Fibroblast of pulmonary artery (primary cell): Measurements from ENCODE around the gene C21orf58.
"Not testable (repeated sequence)": the region's sequence is repeated elsewhere in the genome, so short reads cannot be mapped to it uniquely, and the experiment has no call there.

Experiments used
- DNase-seq: peaks from one replicate; pipeline ENCODE4 v3.0.0-alpha.2; 2010; ENCODE audit warnings: low read depth
- H3K4me3 ChIP-seq: replicated peaks from 2 replicates; pipeline ENCODE4 v1.5.1; 2011; ENCODE audit warnings: low read depth, mild to moderate bottlenecking, control low read depth, low read length, moderate library complexity
- TF ChIP-seq, protein P1 (sequence below): IDR thresholded peaks from 2 replicates; pipeline ENCODE4 v1.5.1; 2011; ENCODE audit warnings: mild to moderate bottlenecking, control low read depth, low read length, inconsistent platforms; ENCODE audit errors: missing control alignments

Gene C21orf58

GRCh38 chr21:46323710-46324389 lies at the start of gene C21orf58, which contains the start of gene PCNT:
Gene C21orf58, minus strand, starts transcription at chr21:46323870. Its CDS starts 1,132 bp downstream, at chr21:46322738.
Gene PCNT, plus strand, starts transcription at chr21:46324156. Its CDS starts 73 bp downstream, at chr21:46324229.
- H3K4me3 ChIP-seq, result peak within 1 kb of the TSS; percentile 93
- TF ChIP-seq, protein P1, sequence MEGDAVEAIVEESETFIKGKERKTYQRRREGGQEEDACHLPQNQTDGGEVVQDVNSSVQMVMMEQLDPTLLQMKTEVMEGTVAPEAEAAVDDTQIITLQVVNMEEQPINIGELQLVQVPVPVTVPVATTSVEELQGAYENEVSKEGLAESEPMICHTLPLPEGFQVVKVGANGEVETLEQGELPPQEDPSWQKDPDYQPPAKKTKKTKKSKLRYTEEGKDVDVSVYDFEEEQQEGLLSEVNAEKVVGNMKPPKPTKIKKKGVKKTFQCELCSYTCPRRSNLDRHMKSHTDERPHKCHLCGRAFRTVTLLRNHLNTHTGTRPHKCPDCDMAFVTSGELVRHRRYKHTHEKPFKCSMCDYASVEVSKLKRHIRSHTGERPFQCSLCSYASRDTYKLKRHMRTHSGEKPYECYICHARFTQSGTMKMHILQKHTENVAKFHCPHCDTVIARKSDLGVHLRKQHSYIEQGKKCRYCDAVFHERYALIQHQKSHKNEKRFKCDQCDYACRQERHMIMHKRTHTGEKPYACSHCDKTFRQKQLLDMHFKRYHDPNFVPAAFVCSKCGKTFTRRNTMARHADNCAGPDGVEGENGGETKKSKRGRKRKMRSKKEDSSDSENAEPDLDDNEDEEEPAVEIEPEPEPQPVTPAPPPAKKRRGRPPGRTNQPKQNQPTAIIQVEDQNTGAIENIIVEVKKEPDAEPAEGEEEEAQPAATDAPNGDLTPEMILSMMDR, result no peak
- DNase-seq, result peak; percentile 98

DNA sequence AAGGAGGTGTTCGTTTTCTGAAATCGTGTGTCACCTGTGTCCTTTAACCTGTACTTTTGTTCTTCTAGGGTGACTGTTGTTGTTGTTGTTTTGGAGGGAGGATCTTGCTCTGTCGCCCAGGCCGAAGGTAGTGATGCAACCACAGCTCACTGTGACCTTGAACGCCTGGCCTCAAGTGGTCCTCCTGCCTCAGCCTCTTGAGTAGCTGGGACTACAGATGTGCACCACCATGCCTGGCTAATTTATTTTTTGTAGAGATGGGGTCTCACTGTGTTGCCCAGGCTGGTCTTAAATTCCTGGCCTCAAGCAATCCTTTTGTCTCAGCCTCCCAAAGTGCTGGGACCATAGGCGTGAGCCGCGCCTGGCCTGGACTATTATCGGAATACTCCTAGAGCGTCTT lies 49.3 kb upstream of the C21orf58 start:
- H3K4me3 ChIP-seq, DNase-seq: not testable (repeated sequence)

DNA sequence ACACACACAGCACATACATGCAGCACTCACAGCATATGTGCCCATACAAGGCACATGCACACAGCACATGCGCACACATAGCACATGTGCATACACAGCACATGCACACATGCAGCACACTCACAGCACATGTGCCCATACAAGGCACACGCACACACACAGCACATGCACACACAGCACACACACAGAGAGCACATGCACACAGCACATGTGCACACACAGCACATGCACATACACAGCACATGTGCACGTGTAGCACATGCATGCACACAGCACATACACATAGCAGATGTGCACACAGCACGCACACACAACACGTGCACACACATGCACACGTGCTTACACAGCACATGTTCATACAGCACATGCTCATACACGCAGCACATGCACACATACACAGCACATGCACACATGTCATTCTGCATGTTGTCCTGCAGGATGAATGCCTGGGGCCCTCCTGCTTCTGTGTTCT lies 48.4 kb upstream of the C21orf58 start:
- DNase-seq, result no peak
- TF ChIP-seq, protein P1, result no peak
- H3K4me3 ChIP-seq, result no peak overlapping the region

DNA sequence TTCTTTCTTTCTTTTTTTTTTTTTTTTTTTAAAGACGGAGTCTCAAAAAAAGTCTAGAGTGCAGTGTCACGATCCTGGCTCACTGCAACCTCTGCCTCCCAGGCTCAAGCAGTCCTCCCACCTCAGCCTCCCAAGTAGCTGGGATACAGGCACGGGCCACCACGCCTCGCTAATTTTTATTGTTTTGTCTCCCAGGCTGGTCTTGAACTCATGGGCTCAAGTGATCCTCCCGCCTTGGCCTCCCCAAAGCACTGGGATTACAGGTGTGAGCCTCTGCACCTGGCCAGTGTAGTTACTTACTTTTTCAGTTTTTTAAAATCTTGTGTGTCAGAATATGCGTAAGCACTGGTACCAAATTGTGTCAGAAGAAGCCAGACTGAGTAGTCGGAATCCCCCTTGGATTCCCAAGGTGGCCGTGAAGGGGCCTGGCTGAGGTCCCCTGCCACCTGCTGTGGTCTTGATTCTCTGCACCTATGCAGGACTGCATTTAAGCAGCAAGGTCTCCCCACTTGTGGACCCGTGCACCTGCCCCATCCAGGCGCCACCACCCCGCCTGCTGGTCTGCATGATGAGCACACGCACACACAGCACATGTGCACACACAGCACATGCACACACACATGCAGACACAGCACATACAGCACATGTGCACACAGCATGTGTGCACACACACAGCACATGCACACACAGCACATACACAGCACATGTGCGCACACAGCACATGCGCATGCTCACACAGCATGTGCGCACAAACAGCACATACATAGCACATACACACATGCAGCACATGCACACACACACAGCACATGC lies 47.7 kb upstream of the C21orf58 start:
- no peak for DNase-seq
- no peak overlapping the region for H3K4me3 ChIP-seq
- TF ChIP-seq, protein P1, result no peak

- TF ChIP-seq, protein P1, result no peak
- DNase-seq, result no peak
- no peak overlapping the region for H3K4me3 ChIP-seq
Measured at GRCh38 chr21:46369520-46370235, 46.0 kb upstream of the C21orf58 start.

DNA sequence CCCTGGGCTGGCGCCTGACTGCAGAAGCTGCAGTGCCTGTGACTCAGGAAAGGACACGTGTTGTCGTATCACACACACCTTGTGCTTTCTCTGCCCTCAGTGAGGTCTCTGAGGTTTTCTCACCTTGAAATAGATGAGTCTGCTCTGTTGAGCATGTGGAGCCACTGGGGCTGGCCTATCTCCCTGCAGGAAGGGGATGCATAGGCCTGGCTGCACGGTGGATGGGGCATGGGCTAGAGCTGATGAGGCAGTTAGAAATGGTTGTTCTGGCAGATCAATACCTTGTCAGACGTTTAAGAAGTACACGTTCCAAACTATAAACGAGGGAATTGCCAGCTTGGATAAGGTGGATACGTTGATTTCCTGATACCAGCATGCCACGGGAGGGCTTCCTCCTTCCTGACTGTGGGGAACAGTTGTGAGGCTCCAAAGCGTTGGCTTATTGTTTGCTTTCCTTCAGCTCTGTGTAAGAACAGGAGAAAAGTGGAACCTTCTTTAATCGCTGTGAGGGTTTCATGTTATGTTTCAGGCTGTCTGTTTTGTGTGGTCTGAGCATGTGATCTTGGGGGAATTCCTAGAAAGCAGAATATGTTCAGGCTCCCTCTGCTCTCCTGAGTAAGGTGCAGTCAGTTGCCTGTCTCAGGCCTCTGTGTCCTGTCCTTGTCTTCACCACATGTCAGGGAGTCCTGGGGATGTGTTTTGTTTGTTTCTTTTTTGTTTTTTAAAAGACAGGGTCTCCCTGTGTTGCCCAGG lies 45.0 kb upstream of the C21orf58 start:
- DNase-seq, result no peak
- H3K4me3 ChIP-seq, result no peak overlapping the region
- TF ChIP-seq, protein P1, result no peak

DNA sequence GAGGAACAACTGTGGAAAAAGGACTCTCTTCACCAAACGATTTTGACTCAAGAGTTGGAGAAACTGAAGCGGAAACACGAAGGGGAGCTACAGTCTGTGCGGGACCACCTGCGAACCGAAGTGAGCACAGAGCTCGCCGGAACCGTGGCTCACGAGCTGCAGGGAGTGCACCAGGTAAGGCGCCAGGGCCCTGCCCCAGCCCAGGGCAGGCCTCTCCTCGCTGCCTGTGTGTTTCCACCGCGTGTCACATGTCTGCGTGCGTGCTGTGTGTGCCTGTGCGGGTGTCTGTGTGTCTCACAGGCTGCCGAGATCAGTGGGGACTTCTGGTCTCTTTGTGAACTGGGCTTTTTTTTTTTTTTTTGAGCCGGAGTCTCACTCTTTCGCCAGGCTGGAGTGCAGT lies 43.3 kb upstream of the C21orf58 start:
- TF ChIP-seq, protein P1, result no peak
- H3K4me3 ChIP-seq, result no peak overlapping the region
- no peak for DNase-seq
